ENCODE data around the gene CTH. TPM values are rescaled to one million over a fixed set of nuclear protein-coding genes. Genes with fewer than 3 reads are reported as not detected.
"Not testable (repeated sequence)": the region's sequence is repeated elsewhere in the genome, so short reads cannot be mapped to it uniquely, and the experiment has no call there.

Gene CTH
- polyA plus RNA-seq, 1 of the 3 experiments (the other 2 are of a cell fraction), result 3.9 TPM

- ChIA-PET POLR2A (no interaction called here), CTCF (interaction anchor here (1.5 kb wide), 1 partner anchor 10 kb away, joined by 5 read pairs; no protein-coding TSS in a partner anchor)
- 95% methylated on average over 12 of the region's 12 CpGs for WGBS (ENCODE audit: low lambda C conversion rate)
- Histone ChIP-seq H4K20me1 (ENCODE audit: insufficient read depth) (no peaks in the 10 kb centered on the region), H3K4me3 (ENCODE audit: low read depth in 2 of 2, low read length in 1 of 2) (no peak overlapping the region), H3K79me2 (ENCODE audit: insufficient read depth) (no peaks in the 10 kb centered on the region), H3K4me2 (no peak overlapping the region), H3K9me3 (no peaks in the 10 kb centered on the region), H3K36me3 (replicated peaks in 1 of 2; ENCODE audit: control insufficient read depth in 1 of 2, insufficient read depth in 2 of 2, low read length in 1 of 2) (no peaks in the 10 kb centered on the region), H2AFZ (ENCODE audit: low read depth) (no peak overlapping the region), H3K27ac (ENCODE audit: low read depth in 2 of 2, low read length in 1 of 2) (no peak overlapping the region), H3K9ac (no peak overlapping the region), H3K27me3 (ENCODE audit: insufficient read depth) (no peaks in the 10 kb centered on the region), H3F3A (replicated peaks; ENCODE audit: insufficient read depth) (no peaks in the 10 kb centered on the region), H3K4me1 (ENCODE audit: control insufficient read depth in 1 of 2, insufficient read depth in 2 of 2, low read depth in 1 of 2, low read length in 1 of 2) (no peaks in the 10 kb centered on the region), H3K9me2 (no peaks in the 10 kb centered on the region)
- no peak for DNase-seq
- no peak for TF ChIP-seq PBX3 (IDR thresholded peaks at IDR 0.05)
- no peak for TF ChIP-seq JUND (IDR thresholded peaks at IDR 0.05)
- no peak for TF ChIP-seq MEF2A (IDR thresholded peaks at IDR 0.05; ENCODE audit: borderline replicate concordance, low read depth)
- no peak for TF ChIP-seq CTCF (IDR thresholded peaks at IDR 0.05)
- TF ChIP-seq EP300 (IDR thresholded peaks at IDR 0.05; ENCODE audit: borderline replicate concordance in 1 of 2, low read depth in 1 of 2, low read length in 1 of 2), result no peak
- no peak for TF ChIP-seq RCOR1 (IDR thresholded peaks at IDR 0.05; ENCODE audit: low read length)
- TF ChIP-seq YY1 (IDR thresholded peaks at IDR 0.05; ENCODE audit: low read depth), result no peak
- no peak for TF ChIP-seq MAX (IDR thresholded peaks at IDR 0.05; ENCODE audit: low read depth)
- no peak for TF ChIP-seq TAF1 (IDR thresholded peaks at IDR 0.05; ENCODE audit: borderline replicate concordance, low read depth, low read length)
- TF ChIP-seq RXRA (IDR thresholded peaks at IDR 0.05; ENCODE audit: borderline replicate concordance, low read depth), result no peak
- no peak for TF ChIP-seq TCF12 (IDR thresholded peaks at IDR 0.05)
- TF ChIP-seq SIN3A (IDR thresholded peaks at IDR 0.05; ENCODE audit: borderline replicate concordance, low read depth, low read length), result no peak
- TF ChIP-seq ZBTB33 (IDR thresholded peaks at IDR 0.05; ENCODE audit: borderline replicate concordance, low read depth), result no peak
- no peak for TF ChIP-seq POLR2AphosphoS5 (IDR thresholded peaks at IDR 0.05; ENCODE audit: low read depth, low read length)
- TF ChIP-seq RAD21 (IDR thresholded peaks at IDR 0.05; ENCODE audit: low read length), result no peak
- no peak for TF ChIP-seq RFX5 (IDR thresholded peaks at IDR 0.05; ENCODE audit: low read length)
- no peak for TF ChIP-seq SMC3 (IDR thresholded peaks at IDR 0.05; ENCODE audit: low read depth, low read length)
- no peak for TF ChIP-seq NRF1 (IDR thresholded peaks at IDR 0.05; ENCODE audit: low read depth, low read length)
Measured at GRCh38 chr1:70477090-70477489, 66.0 kb downstream of the CTH start.

GRCh38 chr1:70477905-70478304 is 66.8 kb downstream of the CTH start:
- H4K20me1 ChIP-seq (ENCODE audit: insufficient read depth); H3K36me3 ChIP-seq (replicated peaks in 1 of 2; ENCODE audit: control insufficient read depth in 1 of 2, insufficient read depth in 2 of 2, low read length in 1 of 2); H3K9me3 ChIP-seq; H3F3A ChIP-seq (replicated peaks; ENCODE audit: insufficient read depth); H3K9me2 ChIP-seq; H3K9ac ChIP-seq; H3K27me3 ChIP-seq (ENCODE audit: insufficient read depth); H3K27ac ChIP-seq (ENCODE audit: low read depth in 2 of 2, low read length in 1 of 2); H2AFZ ChIP-seq (ENCODE audit: low read depth); POLR2A ChIA-PET; H3K79me2 ChIP-seq (ENCODE audit: insufficient read depth); H3K4me1 ChIP-seq (ENCODE audit: control insufficient read depth in 1 of 2, insufficient read depth in 2 of 2, low read depth in 1 of 2, low read length in 1 of 2); DNase-seq; H3K4me3 ChIP-seq (ENCODE audit: low read depth in 2 of 2, low read length in 1 of 2); H3K4me2 ChIP-seq: not testable (repeated sequence)
- CTCF ChIA-PET, result interaction anchor here (1.5 kb wide), 1 partner anchor 9 kb away, joined by 5 read pairs; no protein-coding TSS in a partner anchor
- WGBS (ENCODE audit: low lambda C conversion rate), result 73% methylated on average over 4 of the region's 4 CpGs

All from SK-N-SH (cell line).